Effector memory CD4-positive, alpha-beta T cell (primary cell): ENCODE measurements around the gene FOXJ3.

Source experiments
- DNase-seq, 3 donors: peaks; one replicate each; pipeline ENCODE4 v3.0.0-alpha.2; 2020
- H3K27ac ChIP-seq: 2 replicates; pipeline ENCODE4 v1.7.0; 2013; ENCODE audit warnings: mild to moderate bottlenecking, low read length, moderate library complexity; ENCODE audit not compliant: insufficient read depth, poor library complexity, severe bottlenecking
- H3K27me3 ChIP-seq: replicated peaks from 2 replicates; pipeline ENCODE4 v1.7.0; 2013; ENCODE audit warnings: mild to moderate bottlenecking, low read length; ENCODE audit not compliant: insufficient read depth, control insufficient read depth, poor library complexity, severe bottlenecking
- H3K36me3 ChIP-seq: 2 replicates; pipeline ENCODE4 v1.7.0; 2013; ENCODE audit warnings: mild to moderate bottlenecking, low read length, moderate library complexity; ENCODE audit not compliant: control insufficient read depth, insufficient read depth
- H3K4me1 ChIP-seq: 2 replicates; pipeline ENCODE4 v1.7.0; 2013; ENCODE audit warnings: low read length, mild to moderate bottlenecking; ENCODE audit not compliant: control insufficient read depth, insufficient read depth, poor library complexity, severe bottlenecking
- H3K4me3 ChIP-seq: 2 replicates; pipeline ENCODE4 v1.7.0; 2013; ENCODE audit warnings: low read length, low read depth, mild to moderate bottlenecking; ENCODE audit not compliant: insufficient read depth, poor library complexity, severe bottlenecking
- H3K9me3 ChIP-seq: 2 replicates; pipeline ENCODE4 v1.7.0; 2013; ENCODE audit warnings: mild to moderate bottlenecking, low read length, moderate library complexity; ENCODE audit not compliant: control insufficient read depth

FOXJ3 gene

DNA sequence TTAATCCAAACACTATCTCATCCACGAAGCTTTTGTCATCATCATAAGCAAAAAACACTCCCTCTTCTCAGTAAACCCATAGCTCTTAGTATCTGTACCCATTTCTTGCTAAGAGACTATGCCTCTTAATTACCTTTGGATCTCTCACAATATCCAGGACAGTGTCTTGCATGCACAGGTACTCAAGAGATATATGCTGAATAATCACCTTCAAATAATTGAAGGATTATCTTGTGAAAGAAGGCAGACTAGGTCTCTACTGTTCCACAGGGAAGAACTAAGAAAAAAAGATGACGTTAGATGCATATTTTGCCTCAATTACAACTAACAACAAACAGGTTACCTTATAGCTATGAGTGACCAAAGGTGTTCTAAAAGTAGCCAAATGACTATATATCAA lies 11.5 kb downstream of the FOXJ3 start:
- no peak overlapping the region for H3K4me3 ChIP-seq
- H3K27ac ChIP-seq, result no peak overlapping the region
- H3K9me3 ChIP-seq, result no peaks in the 10 kb centered on the region
- no peaks in the 10 kb centered on the region for H3K27me3 ChIP-seq
- H3K36me3 ChIP-seq, result no peaks in the 10 kb centered on the region
- H3K4me1 ChIP-seq, result peaks cover 40% of the 10 kb centered on the region
- DNase-seq, result no peak

DNA sequence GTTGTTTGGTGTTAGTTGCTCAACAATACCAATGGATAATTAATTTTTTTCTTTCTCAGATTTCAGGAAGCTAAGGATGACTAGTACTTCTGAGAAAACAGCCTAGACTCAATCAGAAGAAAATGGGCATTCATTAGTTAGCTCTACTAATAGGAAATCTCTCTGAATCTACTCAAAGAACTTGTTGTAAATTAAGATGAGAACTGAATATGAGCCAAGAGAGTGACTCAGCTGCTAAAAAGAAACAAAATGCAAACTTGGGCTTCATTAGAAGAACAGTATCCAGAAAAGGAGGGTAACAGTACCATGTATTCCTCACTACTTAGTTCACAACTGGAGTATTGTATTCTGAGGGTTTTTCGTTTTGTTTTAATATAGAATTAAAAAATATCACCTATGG lies 12.5 kb downstream of the FOXJ3 start:
- Histone ChIP-seq H3K27ac (no peak overlapping the region), H3K27me3 (no peaks in the 10 kb centered on the region), H3K4me3 (no peak overlapping the region), H3K4me1 (peaks cover 37% of the 10 kb centered on the region), H3K9me3 (no peaks in the 10 kb centered on the region), H3K36me3 (no peaks in the 10 kb centered on the region)
- DNase-seq, result no peak

DNA sequence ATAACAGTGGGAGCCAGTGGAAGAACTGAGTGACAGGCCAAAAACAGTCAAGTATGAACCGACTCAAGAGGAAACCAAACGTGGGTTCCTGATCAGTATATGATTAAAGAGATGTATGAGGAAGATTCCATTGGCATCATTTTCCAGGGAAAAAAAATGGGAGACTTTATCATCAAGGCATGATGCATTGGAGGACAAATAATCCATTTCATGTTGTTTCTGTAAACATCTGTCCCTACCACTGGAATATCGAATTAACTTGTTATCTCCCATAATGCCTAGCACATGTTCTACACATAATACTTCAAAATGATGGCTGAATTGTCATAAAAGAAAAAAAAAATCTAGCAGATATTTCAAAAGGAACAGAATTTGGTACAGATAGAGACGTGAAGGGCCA lies 13.3 kb downstream of the FOXJ3 start:
- H3K4me3 ChIP-seq, result no peak overlapping the region
- DNase-seq, result no peak
- no peaks in the 10 kb centered on the region for H3K36me3 ChIP-seq
- H3K9me3 ChIP-seq, result no peaks in the 10 kb centered on the region
- H3K27me3 ChIP-seq, result no peaks in the 10 kb centered on the region
- peaks cover 42% of the 10 kb centered on the region for H3K4me1 ChIP-seq
- H3K27ac ChIP-seq, result no peak overlapping the region

DNA sequence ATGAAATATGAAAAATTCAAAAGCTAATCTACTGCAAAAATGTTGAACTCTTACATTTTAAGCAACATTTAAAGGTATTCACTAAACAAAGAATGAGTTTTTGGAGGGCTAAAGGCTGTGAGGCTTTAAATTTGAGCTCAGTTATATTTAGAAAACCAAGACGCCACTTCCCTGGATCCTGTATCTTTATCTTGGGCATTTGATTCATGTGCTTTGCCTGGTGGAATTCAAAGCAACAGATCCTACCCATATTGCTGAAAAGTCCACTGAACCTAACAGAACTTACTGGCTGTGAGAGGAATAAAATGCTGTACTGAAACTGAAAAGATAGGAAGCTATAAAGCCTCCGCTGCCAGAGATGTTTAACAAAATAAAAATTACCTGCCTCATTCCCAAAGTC lies 14.3 kb downstream of the FOXJ3 start:
- Histone ChIP-seq H3K4me1 (peaks cover 42% of the 10 kb centered on the region), H3K4me3 (no peak overlapping the region), H3K27me3 (no peaks in the 10 kb centered on the region), H3K27ac (no peak overlapping the region), H3K36me3 (no peaks in the 10 kb centered on the region), H3K9me3 (no peaks in the 10 kb centered on the region)
- DNase-seq, result no peak

DNA sequence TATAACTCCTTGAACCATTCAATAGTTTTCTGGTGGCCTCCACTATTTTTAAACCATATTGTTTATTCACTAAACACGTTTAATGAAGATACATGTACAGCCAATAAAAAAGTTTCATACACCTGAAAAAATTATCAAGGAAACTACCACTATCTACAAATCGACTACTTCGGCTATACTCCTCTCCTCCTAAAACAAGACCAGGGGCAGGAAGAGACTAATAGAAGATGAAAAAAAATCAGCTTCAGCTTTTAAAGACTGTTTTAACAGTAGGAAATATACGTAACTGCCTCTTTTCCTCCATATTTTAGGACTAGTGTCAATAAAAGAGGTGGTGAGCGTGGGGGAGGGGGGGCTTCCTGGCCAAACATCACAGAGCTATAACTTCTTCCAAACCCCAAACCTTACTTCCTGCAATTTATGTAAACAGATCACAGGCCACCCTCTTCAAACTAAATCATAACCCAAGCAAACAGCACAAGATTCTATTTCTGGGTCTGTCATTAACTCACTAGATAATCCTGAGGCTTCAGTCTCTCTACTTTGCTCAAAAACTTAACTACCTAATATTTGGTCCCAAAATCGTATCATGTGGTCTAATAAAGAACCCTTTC lies 15.1 kb downstream of the FOXJ3 start:
- peak overlapping the region; percentile 47 for H3K4me3 ChIP-seq
- H3K36me3 ChIP-seq, result no peaks in the 10 kb centered on the region
- H3K9me3 ChIP-seq, result no peaks in the 10 kb centered on the region
- DNase-seq, result peak in 2 of 3 donors; percentile 22 to 36
- peaks cover 42% of the 10 kb centered on the region for H3K4me1 ChIP-seq
- H3K27ac ChIP-seq, result peak overlapping the region; percentile 62
- H3K27me3 ChIP-seq, result no peaks in the 10 kb centered on the region

DNA sequence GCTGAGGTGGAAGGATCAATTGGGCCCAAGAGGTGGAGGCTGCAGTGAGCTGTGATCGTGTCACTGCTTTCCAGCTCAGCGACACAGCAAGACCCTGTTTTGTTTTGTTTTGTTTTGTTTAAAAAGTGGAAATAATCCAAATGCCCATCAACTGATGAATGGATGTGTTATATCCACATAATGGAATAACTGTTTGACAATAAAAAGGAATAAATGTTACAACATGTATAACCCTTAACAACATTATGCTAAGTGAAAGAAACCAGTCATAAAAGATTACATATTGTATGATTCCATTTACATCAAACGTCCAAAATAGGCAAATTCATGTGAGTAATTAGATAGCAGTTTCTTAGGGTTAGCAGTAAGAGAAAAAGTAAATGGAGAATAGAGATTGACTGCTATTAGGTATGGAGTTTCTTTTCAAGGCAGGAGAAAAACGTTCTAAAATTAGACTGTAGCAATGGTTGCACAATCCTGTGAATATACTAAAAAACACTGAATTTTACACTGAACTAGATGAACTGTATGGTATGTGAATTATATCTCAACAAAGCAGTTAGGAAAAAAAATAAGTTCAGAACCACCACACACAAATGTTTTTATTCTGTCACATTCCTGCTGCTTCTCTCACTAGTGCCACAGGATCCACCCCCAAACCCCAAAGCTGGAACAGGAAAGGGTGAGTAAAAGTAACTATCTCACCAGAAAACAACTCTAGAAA lies 15.7 kb downstream of the FOXJ3 start:
- Histone ChIP-seq H3K4me1 (peaks cover 48% of the 10 kb centered on the region), H3K9me3 (no peaks in the 10 kb centered on the region), H3K4me3 (peak overlapping the region; percentile 47), H3K36me3 (no peaks in the 10 kb centered on the region), H3K27ac (peak overlapping the region; percentile 62), H3K27me3 (no peaks in the 10 kb centered on the region)
- peak in 1 of 3 donors; percentile 5 for DNase-seq

DNA sequence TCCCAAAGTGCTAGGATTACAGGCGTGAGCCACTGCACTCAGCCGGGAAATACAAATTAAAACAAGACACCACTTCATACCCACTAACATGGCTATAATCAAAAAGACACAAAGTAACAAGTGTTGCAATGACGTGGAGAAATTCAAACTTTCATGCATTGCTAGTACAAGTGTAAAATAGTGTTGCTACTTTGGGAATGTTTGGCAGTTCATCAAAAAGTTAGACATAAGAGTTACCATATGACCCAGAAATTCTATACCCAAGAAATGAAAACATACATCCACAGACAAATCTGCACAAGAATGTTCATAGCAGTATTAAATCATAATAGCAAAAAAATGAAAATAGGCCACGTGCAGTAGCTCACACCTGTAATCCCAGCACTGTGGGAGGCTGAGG lies 16.4 kb downstream of the FOXJ3 start:
- Histone ChIP-seq H3K27me3 (no peaks in the 10 kb centered on the region), H3K27ac (no peak overlapping the region), H3K36me3 (no peaks in the 10 kb centered on the region), H3K9me3 (no peaks in the 10 kb centered on the region), H3K4me1 (peaks cover 49% of the 10 kb centered on the region), H3K4me3 (no peak overlapping the region)
- DNase-seq, result no peak

DNA sequence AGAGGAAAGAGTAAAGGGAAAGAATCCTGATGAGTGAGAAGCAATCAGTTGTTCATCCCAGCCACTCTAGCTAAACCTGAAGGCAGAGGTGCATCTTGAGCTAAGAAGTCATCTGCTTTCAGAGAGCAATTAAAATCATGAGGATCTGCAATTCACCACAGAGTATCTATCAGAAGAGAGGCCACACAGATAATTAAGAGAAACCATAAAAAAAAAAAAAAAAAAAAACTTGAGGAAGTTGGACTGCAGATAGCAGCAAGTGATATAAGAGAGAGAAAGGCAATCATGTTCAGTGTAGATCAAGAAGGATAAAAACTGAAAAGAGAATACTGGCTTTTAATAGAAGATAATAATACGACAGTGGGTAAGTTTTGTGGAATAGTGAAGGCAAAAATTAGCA lies 17.7 kb downstream of the FOXJ3 start:
- Histone ChIP-seq H3K9me3 (no peaks in the 10 kb centered on the region), H3K4me1 (peaks cover 49% of the 10 kb centered on the region), H3K27me3 (no peaks in the 10 kb centered on the region), H3K4me3 (no peak overlapping the region), H3K36me3 (no peaks in the 10 kb centered on the region), H3K27ac (no peak overlapping the region)
- no peak for DNase-seq

DNA sequence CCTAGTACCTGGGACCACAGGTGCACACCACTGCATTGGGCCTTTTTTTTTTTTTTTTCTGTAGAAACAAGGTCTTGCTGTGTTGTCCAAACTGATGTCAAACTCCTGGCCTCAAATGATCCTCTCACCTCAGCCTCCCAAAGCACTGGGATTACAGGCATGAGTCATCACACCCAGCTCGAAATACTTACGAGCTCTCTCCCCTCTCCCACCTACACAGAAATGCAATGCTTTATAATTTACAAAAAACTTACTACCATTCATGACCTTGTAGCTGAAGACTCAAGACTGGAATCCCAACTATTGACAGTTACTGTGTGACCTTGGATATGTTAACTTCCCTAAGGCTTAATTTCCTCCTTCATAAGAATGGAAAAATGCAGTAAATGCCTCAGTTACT lies 18.7 kb downstream of the FOXJ3 start:
- H3K27me3 ChIP-seq, result no peaks in the 10 kb centered on the region
- no peak overlapping the region for H3K4me3 ChIP-seq
- peaks cover 42% of the 10 kb centered on the region for H3K4me1 ChIP-seq
- H3K36me3 ChIP-seq, result no peaks in the 10 kb centered on the region
- H3K9me3 ChIP-seq, result no peaks in the 10 kb centered on the region
- DNase-seq, result no peak
- no peak overlapping the region for H3K27ac ChIP-seq

DNA sequence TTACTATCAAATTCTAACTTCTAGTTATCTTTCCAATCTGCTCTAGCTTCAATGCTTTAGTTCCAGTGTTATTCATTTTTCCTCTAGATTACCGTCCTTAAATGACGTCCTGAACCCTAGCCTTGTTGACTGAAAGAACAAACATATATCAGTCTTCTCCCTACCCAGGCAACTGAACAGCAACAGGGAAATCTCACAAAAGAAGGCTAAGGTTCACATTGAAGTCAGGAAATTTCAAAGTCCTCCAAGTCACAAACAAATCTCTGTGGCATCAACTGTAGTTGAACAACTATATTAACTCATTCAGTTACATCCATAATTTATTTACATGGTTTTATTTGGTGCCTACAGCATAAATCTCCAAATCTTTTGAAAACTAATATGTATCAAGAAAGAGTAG lies 19.5 kb downstream of the FOXJ3 start:
- no peaks in the 10 kb centered on the region for H3K9me3 ChIP-seq
- no peak for DNase-seq
- no peak overlapping the region for H3K27ac ChIP-seq
- no peaks in the 10 kb centered on the region for H3K36me3 ChIP-seq
- H3K27me3 ChIP-seq, result no peaks in the 10 kb centered on the region
- no peak overlapping the region for H3K4me3 ChIP-seq
- peaks cover 34% of the 10 kb centered on the region for H3K4me1 ChIP-seq
